SH-SY5Y (cell line): Measurements from ENCODE around the gene PARP4.

Experiments
- GATA2 ChIP-seq: IDR thresholded peaks from 2 replicates; pipeline ENCODE4 v1.6.1; 2011; ENCODE audit warnings: mild to moderate bottlenecking, low read depth, low read length
- GATA3 ChIP-seq: IDR thresholded peaks from 2 replicates; pipeline ENCODE4 v1.6.1; 2011; ENCODE audit warnings: low read depth, mild to moderate bottlenecking, low read length, moderate library complexity

GRCh38 chr13:24505256-24505655, 7.3 kb downstream of the PARP4 start:
- no peak for TF ChIP-seq GATA2
- no peak for TF ChIP-seq GATA3
